ENCODE data around the gene NKX3-2. TPM values are rescaled to one million over a fixed set of nuclear protein-coding genes. Genes with fewer than 3 reads are reported as not detected.

Gene NKX3-2
- total RNA-seq (not detected), polyA plus RNA-seq (not detected)

GRCh38 chr4:13543839-13544605, at the start of gene NKX3-2:
Gene NKX3-2, minus strand, starts transcription at chr4:13544508. Its CDS starts 94 bp downstream, at chr4:13544414.
- Histone ChIP-seq H3K9me3 (ENCODE audit: low read length) (no peaks in the 10 kb centered on the region), H3K4me1 (ENCODE audit: insufficient read depth, low read length) (peaks cover 38% of the 10 kb centered on the region), H3K27ac (ENCODE audit: low read depth, low read length) (no peak within 1 kb of the TSS), H3K36me3 (ENCODE audit: insufficient read depth, low read length) (no peaks in the 10 kb centered on the region), H3K4me3 (ENCODE audit: low read length) (peak within 1 kb of the TSS; percentile 38), H3K27me3 (ENCODE audit: insufficient read depth, low read length, poor library complexity, severe bottlenecking) (peaks cover 82% of the 10 kb centered on the region)
- H3K4me1 Mint-ChIP-seq, result peaks cover 39 to 63% (median 40%) of the 10 kb centered on the region in 3 donors
- ChIA-PET POLR2A (no interaction called here), CTCF (no interaction called here)
- peaks cover 74 to 77% of the 10 kb centered on the region in 2 donors for H3K27me3 Mint-ChIP-seq
- H3K27ac Mint-ChIP-seq, result peak within 1 kb of the TSS in 2 of 8 donors; percentile 29 to 83
- H3K36me3 Mint-ChIP-seq, result peaks cover 0 to 4% (median 3%) of the 10 kb centered on the region in 3 donors
- no peak for DNase-seq
- peak within 1 kb of the TSS; percentile 69 to 84 (median 76) for H3K4me3 Mint-ChIP-seq
- H3K9me3 Mint-ChIP-seq, result peaks cover 5 to 26% (median 24%) of the 10 kb centered on the region in 5 donors

GRCh38 chr4:13592220-13592619, 47.9 kb upstream of the NKX3-2 start:
- Histone ChIP-seq H3K36me3 (ENCODE audit: insufficient read depth, low read length) (peaks cover 39% of the 10 kb centered on the region), H3K4me3 (ENCODE audit: low read length) (no peak overlapping the region), H3K27ac (ENCODE audit: low read depth, low read length) (no peak overlapping the region), H3K27me3 (ENCODE audit: insufficient read depth, low read length, poor library complexity, severe bottlenecking) (no peaks in the 10 kb centered on the region), H3K4me1 (ENCODE audit: insufficient read depth, low read length) (no peaks in the 10 kb centered on the region), H3K9me3 (ENCODE audit: low read length) (no peaks in the 10 kb centered on the region)
- H3K27ac Mint-ChIP-seq, result no peak overlapping the region
- H3K9me3 Mint-ChIP-seq, result no peaks in the 10 kb centered on the region
- H3K4me1 Mint-ChIP-seq, result no peaks in the 10 kb centered on the region
- no peaks in the 10 kb centered on the region for H3K27me3 Mint-ChIP-seq
- POLR2A ChIA-PET, result no interaction called here
- no peak for DNase-seq
- CTCF ChIA-PET, result no interaction called here
- no peak overlapping the region for H3K4me3 Mint-ChIP-seq
- peaks cover 7 to 91% (median 20%) of the 10 kb centered on the region in 3 donors for H3K36me3 Mint-ChIP-seq

- peaks cover 42% of the 10 kb centered on the region for H3K36me3 ChIP-seq (ENCODE audit: insufficient read depth, low read length)
Observed at GRCh38 chr4:13590766-13591165, 46.5 kb upstream of the NKX3-2 start.

GRCh38 chr4:13588954-13589353, 44.6 kb upstream of the NKX3-2 start:
- CTCF ChIA-PET, result no interaction called here
- Histone ChIP-seq H3K4me3 (ENCODE audit: low read length) (no peak overlapping the region), H3K36me3 (ENCODE audit: insufficient read depth, low read length) (peaks cover 43% of the 10 kb centered on the region), H3K9me3 (ENCODE audit: low read length) (no peaks in the 10 kb centered on the region), H3K4me1 (ENCODE audit: insufficient read depth, low read length) (no peaks in the 10 kb centered on the region), H3K27ac (ENCODE audit: low read depth, low read length) (no peak overlapping the region), H3K27me3 (ENCODE audit: insufficient read depth, low read length, poor library complexity, severe bottlenecking) (no peaks in the 10 kb centered on the region)
- no peaks in the 10 kb centered on the region for H3K27me3 Mint-ChIP-seq
- H3K4me1 Mint-ChIP-seq, result peaks cover 3 to 7% (median 5%) of the 10 kb centered on the region in 3 donors
- DNase-seq, result no peak
- H3K4me3 Mint-ChIP-seq, result no peak overlapping the region
- H3K36me3 Mint-ChIP-seq, result peaks cover 3 to 86% (median 19%) of the 10 kb centered on the region in 3 donors
- POLR2A ChIA-PET, result no interaction called here
- peak overlapping the region in 1 of 8 donors; percentile 26 for H3K27ac Mint-ChIP-seq
- no peaks in the 10 kb centered on the region for H3K9me3 Mint-ChIP-seq

More at GRCh38 chr4:13590766-13591165, 46.5 kb upstream of the NKX3-2 start:
- Mint-ChIP-seq H3K9me3 (no peaks in the 10 kb centered on the region), H3K4me3 (no peak overlapping the region), H3K36me3 (peaks cover 0 to 87% (median 16%) of the 10 kb centered on the region in 3 donors), H3K4me1 (no peaks in the 10 kb centered on the region), H3K27me3 (no peaks in the 10 kb centered on the region), H3K27ac (no peak overlapping the region)
- Histone ChIP-seq H3K27ac (ENCODE audit: low read depth, low read length) (no peak overlapping the region), H3K27me3 (ENCODE audit: insufficient read depth, low read length, poor library complexity, severe bottlenecking) (no peaks in the 10 kb centered on the region), H3K9me3 (ENCODE audit: low read length) (no peaks in the 10 kb centered on the region), H3K4me1 (ENCODE audit: insufficient read depth, low read length) (no peaks in the 10 kb centered on the region), H3K4me3 (ENCODE audit: low read length) (no peak overlapping the region)
- POLR2A ChIA-PET, result no interaction called here
- DNase-seq, result no peak
- CTCF ChIA-PET, result no interaction called here

GRCh38 chr4:13584481-13584880, 40.2 kb upstream of the NKX3-2 start:
- Mint-ChIP-seq H3K36me3 (peaks cover 9 to 88% (median 33%) of the 10 kb centered on the region in 3 donors), H3K9me3 (no peaks in the 10 kb centered on the region), H3K4me1 (peaks cover 3 to 13% (median 9%) of the 10 kb centered on the region in 3 donors), H3K27me3 (no peaks in the 10 kb centered on the region), H3K27ac (peak overlapping the region in 1 of 8 donors; percentile 83), H3K4me3 (no peak overlapping the region)
- Histone ChIP-seq H3K4me3 (ENCODE audit: low read length) (no peak overlapping the region), H3K9me3 (ENCODE audit: low read length) (no peaks in the 10 kb centered on the region), H3K4me1 (ENCODE audit: insufficient read depth, low read length) (no peaks in the 10 kb centered on the region), H3K36me3 (ENCODE audit: insufficient read depth, low read length) (peaks cover 64% of the 10 kb centered on the region), H3K27me3 (ENCODE audit: insufficient read depth, low read length, poor library complexity, severe bottlenecking) (no peaks in the 10 kb centered on the region), H3K27ac (ENCODE audit: low read depth, low read length) (no peak overlapping the region)
- ChIA-PET POLR2A (no interaction called here), CTCF (interaction anchor here (0.7 kb wide), 1 partner anchor 1876 kb away, joined by 3 read pairs; no protein-coding TSS in a partner anchor)
- DNase-seq, result no peak

- CTCF ChIA-PET, result no interaction called here
- peaks cover 71% of the 10 kb centered on the region for H3K36me3 ChIP-seq (ENCODE audit: insufficient read depth, low read length)
Observed at GRCh38 chr4:13580036-13580435, 35.7 kb upstream of the NKX3-2 start.

GRCh38 chr4:13577660-13578059, 33.4 kb upstream of the NKX3-2 start:
- Histone ChIP-seq H3K27me3 (ENCODE audit: insufficient read depth, low read length, poor library complexity, severe bottlenecking) (no peaks in the 10 kb centered on the region), H3K27ac (ENCODE audit: low read depth, low read length) (no peak overlapping the region), H3K36me3 (ENCODE audit: insufficient read depth, low read length) (peaks cover 64% of the 10 kb centered on the region), H3K9me3 (ENCODE audit: low read length) (no peaks in the 10 kb centered on the region), H3K4me1 (ENCODE audit: insufficient read depth, low read length) (no peaks in the 10 kb centered on the region), H3K4me3 (ENCODE audit: low read length) (no peak overlapping the region)
- Mint-ChIP-seq H3K36me3 (peaks cover 3 to 90% (median 38%) of the 10 kb centered on the region in 3 donors), H3K4me1 (no peaks in the 10 kb centered on the region), H3K9me3 (no peaks in the 10 kb centered on the region), H3K27ac (no peak overlapping the region), H3K27me3 (no peaks in the 10 kb centered on the region), H3K4me3 (no peak overlapping the region)
- CTCF ChIA-PET, result no interaction called here
- POLR2A ChIA-PET, result no interaction called here
- DNase-seq, result no peak

More at GRCh38 chr4:13580036-13580435, 35.7 kb upstream of the NKX3-2 start:
- Histone ChIP-seq H3K9me3 (ENCODE audit: low read length) (no peaks in the 10 kb centered on the region), H3K27me3 (ENCODE audit: insufficient read depth, low read length, poor library complexity, severe bottlenecking) (no peaks in the 10 kb centered on the region), H3K4me3 (ENCODE audit: low read length) (no peak overlapping the region), H3K4me1 (ENCODE audit: insufficient read depth, low read length) (no peaks in the 10 kb centered on the region), H3K27ac (ENCODE audit: low read depth, low read length) (no peak overlapping the region)
- Mint-ChIP-seq H3K4me3 (no peak overlapping the region), H3K4me1 (peaks cover 3 to 13% (median 9%) of the 10 kb centered on the region in 3 donors), H3K36me3 (peaks cover 9 to 90% (median 36%) of the 10 kb centered on the region in 3 donors), H3K9me3 (no peaks in the 10 kb centered on the region), H3K27ac (no peak overlapping the region), H3K27me3 (no peaks in the 10 kb centered on the region)
- POLR2A ChIA-PET, result no interaction called here
- no peak for DNase-seq

GRCh38 chr4:13570916-13571315, 26.6 kb upstream of the NKX3-2 start:
- ChIA-PET POLR2A (no interaction called here), CTCF (no interaction called here)
- Histone ChIP-seq H3K9me3 (ENCODE audit: low read length) (no peaks in the 10 kb centered on the region), H3K4me3 (ENCODE audit: low read length) (no peak overlapping the region), H3K27ac (ENCODE audit: low read depth, low read length) (no peak overlapping the region), H3K4me1 (ENCODE audit: insufficient read depth, low read length) (no peaks in the 10 kb centered on the region), H3K36me3 (ENCODE audit: insufficient read depth, low read length) (peaks cover 25% of the 10 kb centered on the region), H3K27me3 (ENCODE audit: insufficient read depth, low read length, poor library complexity, severe bottlenecking) (no peaks in the 10 kb centered on the region)
- H3K4me3 Mint-ChIP-seq, result no peak overlapping the region
- peak overlapping the region in 2 of 8 donors; percentile 9 to 36 for H3K27ac Mint-ChIP-seq
- H3K9me3 Mint-ChIP-seq, result no peaks in the 10 kb centered on the region
- peaks cover 0 to 5% (median 0%) of the 10 kb centered on the region in 3 donors for H3K4me1 Mint-ChIP-seq
- peaks cover 9 to 79% (median 40%) of the 10 kb centered on the region in 3 donors for H3K36me3 Mint-ChIP-seq
- H3K27me3 Mint-ChIP-seq, result no peaks in the 10 kb centered on the region
- DNase-seq, result no peak

All from CD8-positive, alpha-beta memory T cell (primary cell).